K562 (cell line): ENCODE measurements around the gene WDR27. TPM values are rescaled to one million over a fixed set of nuclear protein-coding genes. Genes with fewer than 3 reads are reported as not detected.
A peak's percentile ranks its signal among the peaks of the same experiment; 100 is the strongest.

Experiments used
- E2F6 ChIP-seq, 2 experiments: IDR thresholded peaks; 2 replicates each; pipeline ENCODE4 v1.6.1; 2011; ENCODE audit warnings: borderline replicate concordance in 1 of 2, control low read depth in 1 of 2, low read depth in 1 of 2, low read length in 1 of 2, mild to moderate bottlenecking in 1 of 2, mixed read lengths in 1 of 2, moderate library complexity in 1 of 2; ENCODE audit not compliant: insufficient read depth in 1 of 2, insufficient read length in 1 of 2, poor library complexity in 1 of 2, severe bottlenecking in 1 of 2; ENCODE audit errors: extremely low read depth in 1 of 2
- FOXA1 ChIP-seq: fragments of 450-650 bp; IDR thresholded peaks from 2 replicates; pipeline ENCODE4 v1.6.1; 2016; ENCODE audit warnings: mild to moderate bottlenecking, borderline replicate concordance
- JUND ChIP-seq, 2 experiments: IDR thresholded peaks; 2 replicates in 1 of 2; 3 replicates in 1 of 2; pipeline ENCODE4 v1.6.1; 2011; ENCODE audit warnings: borderline replicate concordance in 2 of 2, low read depth in 2 of 2, low read length in 2 of 2, improper control_type of control experiment in 1 of 2, missing biosample characterization in 1 of 2, missing genetic modification characterization in 1 of 2, missing genetic modification reagents in 1 of 2
- MBD2 ChIP-seq: sonication (generic); IDR thresholded peaks from 2 replicates; pipeline ENCODE4 v1.6.1; 2016; ENCODE audit warnings: low read depth, borderline replicate concordance
- NFE2L1 ChIP-seq: fragments of 450-650 bp; IDR thresholded peaks from 2 replicates; pipeline ENCODE4 v1.6.1; 2016; ENCODE audit warnings: missing genetic modification characterization, low read depth, mild to moderate bottlenecking, missing compliant biosample characterization, moderate library complexity, borderline replicate concordance
- PATZ1 ChIP-seq: fragments of 250-450 bp; sonication (Bioruptor Pico); IDR thresholded peaks from 2 replicates; pipeline ENCODE4 v1.5.0; 2020; ENCODE audit warnings: mild to moderate bottlenecking, borderline replicate concordance
- PKNOX1 ChIP-seq: fragments of 450-650 bp; IDR thresholded peaks from 2 replicates; pipeline ENCODE4 v1.6.1; 2016
- RBBP5 ChIP-seq: fragments of 200-600 bp; sonication (generic); IDR thresholded peaks from 2 replicates; pipeline ENCODE4 v1.6.1; 2012; ENCODE audit warnings: borderline replicate concordance, mild to moderate bottlenecking, low read length, control low read depth, inconsistent platforms; ENCODE audit not compliant: insufficient read depth, poor library complexity, severe bottlenecking
- SAP30 ChIP-seq: fragments of 200-600 bp; sonication (generic); IDR thresholded peaks from 2 replicates; pipeline ENCODE4 v1.6.1; 2012; ENCODE audit warnings: borderline replicate concordance, low read depth, mild to moderate bottlenecking, moderate library complexity, low read length, control low read depth, inconsistent platforms; ENCODE audit not compliant: insufficient read depth, poor library complexity, severe bottlenecking
- SRSF7 ChIP-seq: fragments of 200-400 bp; formaldehyde crosslinking; optimal IDR thresholded peaks from 2 replicates; pipeline ENCODE3; 2017; ENCODE audit warnings: mild to moderate bottlenecking, low read depth, low read length
- TARDBP ChIP-seq: fragments of 450-650 bp; IDR thresholded peaks from 2 replicates; pipeline ENCODE4 v1.6.1; 2016
- TFAP4 ChIP-seq: sonication (generic); formaldehyde crosslinking; IDR thresholded peaks from 2 replicates; pipeline ENCODE4 v1.8.0; 2022; ENCODE audit warnings: missing genetic modification reagents, mild to moderate bottlenecking, moderate library complexity, borderline replicate concordance
- ZBTB12 ChIP-seq: fragments of 250-450 bp; sonication (Bioruptor Pico); IDR thresholded peaks from 2 replicates; pipeline ENCODE4 v1.4.0; 2020
- ZBTB2 ChIP-seq: fragments of 450-650 bp; IDR thresholded peaks from 2 replicates; pipeline ENCODE4 v1.6.1; 2016; ENCODE audit warnings: antibody characterized with exemption
- ZEB2 ChIP-seq: fragments of 450-650 bp; IDR thresholded peaks from 2 replicates; pipeline ENCODE4 v1.6.1; 2016
- ZNF140 ChIP-seq: fragments of 250-450 bp; sonication (Bioruptor Pico); IDR thresholded peaks from 2 replicates; pipeline ENCODE4 v1.8.0; 2021; ENCODE audit warnings: moderate library complexity, mild to moderate bottlenecking, inconsistent platforms
- polyA plus RNA-seq, 8 experiments: library from polyadenylated mRNA; depleted of rRNA in 4 of 8; stranded (reverse) in 5 of 8; unstranded in 3 of 8; fragments of >200 nt; fragmentation: Nextera tagmentation in 2 of 8; fragmentation: Illumina TruSeq in 1 of 8; extraction: Ambion mirVana in 2 of 8; extraction: Trizol in 1 of 8; gene quantifications; 2 replicates each; pipeline versions ENCODE4 v1.2.1 to v1.2.3, GENCODE V29; 2011 to 2014; ENCODE audit warnings: inconsistent platforms in 1 of 8, missing spikeins in 1 of 8
- total RNA-seq, 7 experiments: library from RNA; depleted of rRNA in 6 of 7; stranded (reverse); fragments of >200 nt in 6 of 7; fragmentation: Illumina TruSeq in 2 of 7; extraction: Trizol in 2 of 7; gene quantifications; 2 replicates each; pipeline versions ENCODE4 v1.2.1 to v1.2.3, GENCODE V29; 2011 to 2021; ENCODE audit warnings: low replicate concordance in 1 of 7

Gene WDR27
- total and polyA plus RNA-seq, 9 of the 15 experiments (the other 6 are each of a cell fraction or from before 2014, with no cell fraction given) = 4.3 to 77.2 (median 22.7) TPM

- TF ChIP-seq PATZ1 (CRISPR knock-in tag) (no peak), PKNOX1 (peak; percentile 64), ZNF140 (CRISPR knock-in tag) (no peak), SAP30 (no peak), FOXA1 (no peak), SRSF7 (no peak), NFE2L1 (tag) (no peak), MBD2 (no peak; the same call in 1 of the 2 replicates), ZBTB2 (peak; percentile 99), RBBP5 (peak; percentile 59), E2F6 (IDR thresholded peaks at IDR 0.05; ENCODE audit: borderline replicate concordance in 1 of 2, extremely low read depth in 1 of 2, insufficient read depth in 1 of 2, insufficient read length in 1 of 2, low read depth in 1 of 2, low read length in 1 of 2, poor library complexity in 1 of 2, severe bottlenecking in 1 of 2) (peak in 1 of 2 experiments; percentile 52), JUND (IDR thresholded peaks at IDR 0.05; ENCODE audit: borderline replicate concordance, low read depth, low read length) (peak; percentile 66), JUND (tag; IDR thresholded peaks at IDR 0.05; ENCODE audit: borderline replicate concordance, low read depth, low read length) (peak; percentile 44; the same call in 1 of the 3 replicates), TFAP4 (CRISPR knock-in tag) (peak; percentile 62; the same call in 1 of the 2 replicates), ZBTB12 (CRISPR knock-in tag) (no peak), TARDBP (no peak), ZEB2 (no peak)
These were observed 249.5 kb downstream of the WDR27 start (continued) for GRCh38 chr6:169452117-169452868.
